Endothelial cell of umbilical vein (primary cell): Measurements from ENCODE around the gene MGAT4B.

Experiments used
- EZH2 ChIP-seq: IDR thresholded peaks from 2 replicates; pipeline ENCODE4 v1.6.1; 2012; ENCODE audit warnings: borderline replicate concordance, low read depth, mild to moderate bottlenecking, moderate library complexity, low read length, inconsistent platforms; ENCODE audit not compliant: severe bottlenecking
- JUN ChIP-seq: IDR thresholded peaks from 2 replicates; pipeline ENCODE4 v1.6.1; 2011; ENCODE audit warnings: borderline replicate concordance, low read depth; ENCODE audit not compliant: insufficient read length, insufficient read depth
- MAX ChIP-seq: IDR thresholded peaks from 2 replicates; pipeline ENCODE4 v1.6.1; 2011; ENCODE audit not compliant: insufficient read depth, insufficient read length
- POLR2A ChIP-seq: IDR thresholded peaks from 2 replicates; pipeline ENCODE4 v1.6.1; 2012; ENCODE audit warnings: low read depth, mild to moderate bottlenecking, control low read depth, low read length
- POLR2AphosphoS5 ChIP-seq: IDR thresholded peaks from 2 replicates; pipeline ENCODE4 v1.6.1; 2012; ENCODE audit warnings: low read depth, mild to moderate bottlenecking, control low read depth, low read length, moderate library complexity; ENCODE audit not compliant: insufficient read depth
- TF ChIP-seq, protein P1 (sequence below), 2 donors: IDR thresholded peaks; 1 replicate in 1 of 2; 2 replicates in 1 of 2; pipeline ENCODE4 v1.5.1; 2011; ENCODE audit warnings: low read length in 2 of 2, mild to moderate bottlenecking in 2 of 2, moderate library complexity in 2 of 2, control low read depth in 1 of 2, inconsistent platforms in 1 of 2, low read depth in 1 of 2; ENCODE audit not compliant: insufficient read depth in 1 of 2; ENCODE audit errors: extremely low read depth in 1 of 2

- TF ChIP-seq POLR2A (no peak), EZH2 (no peak), POLR2AphosphoS5 (no peak), JUN (no peak), MAX (no peak)
- TF ChIP-seq, protein P1, sequence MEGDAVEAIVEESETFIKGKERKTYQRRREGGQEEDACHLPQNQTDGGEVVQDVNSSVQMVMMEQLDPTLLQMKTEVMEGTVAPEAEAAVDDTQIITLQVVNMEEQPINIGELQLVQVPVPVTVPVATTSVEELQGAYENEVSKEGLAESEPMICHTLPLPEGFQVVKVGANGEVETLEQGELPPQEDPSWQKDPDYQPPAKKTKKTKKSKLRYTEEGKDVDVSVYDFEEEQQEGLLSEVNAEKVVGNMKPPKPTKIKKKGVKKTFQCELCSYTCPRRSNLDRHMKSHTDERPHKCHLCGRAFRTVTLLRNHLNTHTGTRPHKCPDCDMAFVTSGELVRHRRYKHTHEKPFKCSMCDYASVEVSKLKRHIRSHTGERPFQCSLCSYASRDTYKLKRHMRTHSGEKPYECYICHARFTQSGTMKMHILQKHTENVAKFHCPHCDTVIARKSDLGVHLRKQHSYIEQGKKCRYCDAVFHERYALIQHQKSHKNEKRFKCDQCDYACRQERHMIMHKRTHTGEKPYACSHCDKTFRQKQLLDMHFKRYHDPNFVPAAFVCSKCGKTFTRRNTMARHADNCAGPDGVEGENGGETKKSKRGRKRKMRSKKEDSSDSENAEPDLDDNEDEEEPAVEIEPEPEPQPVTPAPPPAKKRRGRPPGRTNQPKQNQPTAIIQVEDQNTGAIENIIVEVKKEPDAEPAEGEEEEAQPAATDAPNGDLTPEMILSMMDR (IDR thresholded peaks at IDR 0.05; ENCODE audit: extremely low read depth in 1 of 2, insufficient read depth in 1 of 2, low read depth in 1 of 2, low read length in 2 of 2) = no peak
Measured at GRCh38 chr5:179758955-179759354, 47.7 kb downstream of the MGAT4B start.
